Mammary epithelial cell (primary cell): ENCODE measurements around the gene EPS8.

Source experiments
- CTCF ChIP-seq, 2 donors: IDR thresholded peaks in 1 of 2; conservative IDR thresholded peaks in 1 of 2; 2 replicates each; pipeline ENCODE4 v1.5.1; 2011 to 2012; ENCODE audit warnings: inconsistent platforms in 2 of 2, low read length in 2 of 2, mild to moderate bottlenecking in 2 of 2, control low read depth in 1 of 2, low read depth in 1 of 2; ENCODE audit not compliant: insufficient read depth in 1 of 2; ENCODE audit errors: extremely low read depth in 1 of 2
- EZH2 ChIP-seq: IDR thresholded peaks from 2 replicates; pipeline ENCODE4 v1.6.1; 2012; ENCODE audit warnings: low read length, inconsistent platforms, borderline replicate concordance

DNA sequence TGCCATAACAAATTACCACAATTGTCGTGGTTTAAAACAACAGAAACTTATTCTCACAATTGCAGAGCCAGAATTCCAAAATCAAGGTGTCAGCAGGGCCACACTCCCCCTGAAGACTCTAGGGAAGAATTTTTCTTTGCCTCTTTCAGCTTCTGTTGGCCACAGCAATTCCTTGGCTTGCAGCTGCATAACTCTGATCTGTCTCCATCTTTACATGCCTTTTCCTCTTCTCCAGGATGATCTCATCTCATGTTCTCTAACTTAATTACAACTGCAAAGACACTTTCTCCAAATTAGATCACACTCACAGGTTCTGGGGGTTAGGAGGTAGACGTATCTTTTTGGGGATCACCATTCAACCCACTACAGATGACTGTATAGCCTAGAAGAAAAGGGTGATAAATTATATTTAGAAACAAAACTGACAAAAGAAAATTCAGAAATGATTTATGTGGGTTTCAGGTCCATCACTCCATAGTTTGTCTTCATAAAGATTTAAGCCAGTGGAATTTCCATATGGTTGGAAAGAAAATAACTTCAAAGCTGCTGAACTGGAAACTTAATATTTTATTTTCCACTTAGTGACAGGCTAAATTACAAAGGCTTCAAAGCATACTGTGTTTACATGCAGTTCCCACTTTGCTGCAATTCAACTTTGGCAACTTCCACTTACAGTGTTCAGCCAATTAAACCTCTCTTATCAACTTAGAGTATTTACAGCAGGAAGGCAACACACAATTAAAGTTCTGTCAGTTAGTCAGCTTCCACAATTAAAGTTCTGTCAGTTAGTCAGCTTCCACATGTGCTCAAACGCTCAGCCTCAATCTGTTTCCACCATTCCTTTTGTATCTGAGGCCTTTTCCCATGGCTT, 213.3 kb downstream of the EPS8 start:
- TF ChIP-seq EZH2: no peak
- TF ChIP-seq CTCF (conservative IDR thresholded peaks at IDR 0.05 in 1 of 2, IDR thresholded peaks at IDR 0.05 in 1 of 2; ENCODE audit: extremely low read depth in 1 of 2, insufficient read depth in 1 of 2, low read depth in 1 of 2, low read length in 2 of 2): no peak
